RWPE2 (cell line): ENCODE results near the gene LACC1.

Source experiments
- ATAC-seq: fragments of 200-7000 bp; cut with Tn5 transposase; 3 replicates; pipeline ENCODE4 v1.9.1; 2021; ENCODE audit warnings: low read depth
- DNase-seq: peaks from one replicate; pipeline ENCODE4 v3.0.0-alpha.2; 2020; ENCODE audit warnings: low spot score
- H3K27ac ChIP-seq: fragments of 450-650 bp; 2 replicates; pipeline ENCODE4 v1.5.1; 2017; ENCODE audit warnings: mild to moderate bottlenecking; ENCODE audit not compliant: poor library complexity, severe bottlenecking
- H3K27me3 ChIP-seq: fragments of 250-450 bp; sonication (Bioruptor Pico); 2 replicates; pipeline ENCODE4 v1.5.1; 2021; ENCODE audit warnings: mild to moderate bottlenecking, moderate library complexity; ENCODE audit not compliant: insufficient read depth, poor library complexity, severe bottlenecking
- H3K36me3 ChIP-seq: fragments of 250-450 bp; sonication (Bioruptor Pico); 2 replicates; pipeline ENCODE4 v1.5.1; 2020; ENCODE audit warnings: low read depth, mild to moderate bottlenecking, moderate library complexity
- H3K4me1 ChIP-seq: fragments of 250-450 bp; sonication (Bioruptor Pico); 2 replicates; pipeline ENCODE4 v1.5.1; 2021; ENCODE audit warnings: mild to moderate bottlenecking, moderate library complexity; ENCODE audit not compliant: insufficient read depth, poor library complexity, severe bottlenecking
- H3K4me3 ChIP-seq: fragments of 250-450 bp; sonication (Bioruptor Pico); 2 replicates; pipeline ENCODE4 v1.5.1; 2021; ENCODE audit warnings: mild to moderate bottlenecking, moderate library complexity; ENCODE audit not compliant: severe bottlenecking
- H3K9me3 ChIP-seq: fragments of 250-450 bp; sonication (Bioruptor Pico); 2 replicates; pipeline ENCODE4 v1.5.1; 2021; ENCODE audit warnings: mild to moderate bottlenecking, moderate library complexity; ENCODE audit not compliant: severe bottlenecking
- CTCF ChIP-seq: fragments of 450-650 bp; IDR thresholded peaks from one replicate; pipeline ENCODE4 v1.5.1; 2017; ENCODE audit warnings: mild to moderate bottlenecking, moderate library complexity; ENCODE audit not compliant: poor library complexity, severe bottlenecking

The LACC1 gene

GRCh38 chr13:43935878-43936277 is 56.2 kb downstream of the LACC1 start:
- no peak for ATAC-seq
- H3K27ac ChIP-seq: no peak overlapping the region
- H3K9me3 ChIP-seq: no peaks in the 10 kb centered on the region
- H3K4me1 ChIP-seq: no peaks in the 10 kb centered on the region
- no peak for TF ChIP-seq CTCF
- no peaks in the 10 kb centered on the region for H3K27me3 ChIP-seq
- H3K36me3 ChIP-seq: no peaks in the 10 kb centered on the region
- no peak for DNase-seq
- H3K4me3 ChIP-seq: no peak overlapping the region

- ATAC-seq (no peak), DNase-seq (no peak)
- Histone ChIP-seq H3K27ac (no peak overlapping the region), H3K4me3 (no peak overlapping the region), H3K27me3 (no peaks in the 10 kb centered on the region), H3K4me1 (no peaks in the 10 kb centered on the region), H3K36me3 (no peaks in the 10 kb centered on the region), H3K9me3 (no peaks in the 10 kb centered on the region)
- no peak for TF ChIP-seq CTCF
Measured at GRCh38 chr13:43936647-43937046, 56.9 kb downstream of the LACC1 start.

- no peak for DNase-seq
- Histone ChIP-seq H3K27ac (no peak overlapping the region), H3K9me3 (no peaks in the 10 kb centered on the region), H3K36me3 (no peaks in the 10 kb centered on the region), H3K4me1 (no peaks in the 10 kb centered on the region), H3K27me3 (no peaks in the 10 kb centered on the region), H3K4me3 (no peak overlapping the region)
- TF ChIP-seq CTCF: no peak
- ATAC-seq: no peak
Measured at GRCh38 chr13:43937839-43938238, 58.1 kb downstream of the LACC1 start.

GRCh38 chr13:43938449-43938848 is 58.7 kb downstream of the LACC1 start:
- no peaks in the 10 kb centered on the region for H3K9me3 ChIP-seq
- no peak for TF ChIP-seq CTCF
- no peak for DNase-seq
- no peaks in the 10 kb centered on the region for H3K27me3 ChIP-seq
- no peak overlapping the region for H3K27ac ChIP-seq
- H3K4me3 ChIP-seq: no peak overlapping the region
- ATAC-seq: no peak
- no peaks in the 10 kb centered on the region for H3K4me1 ChIP-seq
- no peaks in the 10 kb centered on the region for H3K36me3 ChIP-seq

- Histone ChIP-seq H3K4me3 (no peak overlapping the region), H3K4me1 (no peaks in the 10 kb centered on the region), H3K36me3 (no peaks in the 10 kb centered on the region), H3K9me3 (no peaks in the 10 kb centered on the region), H3K27me3 (no peaks in the 10 kb centered on the region), H3K27ac (no peak overlapping the region)
- TF ChIP-seq CTCF: no peak
- no peak for DNase-seq
- ATAC-seq: no peak
Measured at GRCh38 chr13:43939086-43939485, 59.4 kb downstream of the LACC1 start.
